ENCODE measurements around the gene ILF2. TPM values are rescaled to one million over a fixed set of nuclear protein-coding genes. Genes with fewer than 3 reads are reported as not detected.

ILF2 gene
- total and polyA plus RNA-seq, 2 of the 13 experiments (the other 11 are each of a cell fraction or from before 2014, with no cell fraction given), result 292 to 366 TPM

- TF ChIP-seq CBFB (CRISPR knock-in tag; IDR thresholded peaks at IDR 0.05) (0 out of 2 replicates have a peak, but pooled peaks have one; percentile 22), FOXC1 (CRISPR knock-in tag; IDR thresholded peaks at IDR 0.05; ENCODE audit: borderline replicate concordance) (peak; percentile 54; the same call in 1 of the 2 replicates), ZNF556 (CRISPR knock-in tag; IDR thresholded peaks at IDR 0.05; ENCODE audit: borderline replicate concordance) (peak; percentile 46; the same call in 1 of the 2 replicates), ZNF124 (CRISPR knock-in tag; IDR thresholded peaks at IDR 0.05) (peak; percentile 92; the same call in 1 of the 2 replicates), ZNF564 (CRISPR knock-in tag; IDR thresholded peaks at IDR 0.05) (0 out of 2 replicates have a peak, but pooled peaks have one; percentile 27), ELF4 (CRISPR knock-in tag; IDR thresholded peaks at IDR 0.05; ENCODE audit: borderline replicate concordance) (no peak), PHF21A (CRISPR knock-in tag; IDR thresholded peaks at IDR 0.05) (peak; percentile 21; the same call in 1 of the 2 replicates), KDM3A (CRISPR knock-in tag; IDR thresholded peaks at IDR 0.05; ENCODE audit: low read depth) (0 out of 2 replicates have a peak, but pooled peaks have one; percentile 68), SMAD9 (CRISPR knock-in tag; IDR thresholded peaks at IDR 0.05) (no peak), ZC3H13 (CRISPR knock-in tag; IDR thresholded peaks at IDR 0.05) (no peak), ZNF704 (CRISPR knock-in tag; IDR thresholded peaks at IDR 0.05; ENCODE audit: borderline replicate concordance) (0 out of 2 replicates have a peak, but pooled peaks have one; percentile 78), ZFP36 (IDR thresholded peaks at IDR 0.05; ENCODE audit: borderline replicate concordance, low read depth, low read length, partially characterized antibody) (no peak), ZSCAN20 (CRISPR knock-in tag; IDR thresholded peaks at IDR 0.05; ENCODE audit: borderline replicate concordance) (peak; percentile 44; the same call in 1 of the 2 replicates), ZNF33A (CRISPR knock-in tag; IDR thresholded peaks at IDR 0.05; ENCODE audit: borderline replicate concordance) (0 out of 2 replicates have a peak, but pooled peaks have one; percentile 25), NKX3-1 (CRISPR knock-in tag; IDR thresholded peaks at IDR 0.05) (peak; percentile 57; the same call in 1 of the 2 replicates), HNF1B (CRISPR knock-in tag; IDR thresholded peaks at IDR 0.05) (peak; percentile 85), SOX6 (IDR thresholded peaks at IDR 0.05) (no peak), SOX6 (CRISPR knock-in tag; IDR thresholded peaks at IDR 0.05) (peak; percentile 52; the same call in 1 of the 2 replicates), ZNF143 (CRISPR knock-in tag; IDR thresholded peaks at IDR 0.05) (peak; percentile 95), CBX1 (IDR thresholded peaks at IDR 0.05; ENCODE audit: low read depth) (no peak), POLR2A (IDR thresholded peaks at IDR 0.05; ENCODE audit: insufficient read depth in 1 of 2, low read depth in 2 of 2, low read length in 2 of 2) (peak; percentile 51 to 78; a peak in 3 of 4 replicates), ZNF101 (CRISPR knock-in tag; IDR thresholded peaks at IDR 0.05; ENCODE audit: borderline replicate concordance, low read depth) (no peak), MYC (CRISPR knock-in tag; IDR thresholded peaks at IDR 0.05; ENCODE audit: borderline replicate concordance) (peak; percentile 62; the same call in 1 of the 2 replicates), SP4 (CRISPR knock-in tag; IDR thresholded peaks at IDR 0.05) (peak; percentile 81), ZBTB20 (CRISPR knock-in tag; IDR thresholded peaks at IDR 0.05; ENCODE audit: borderline replicate concordance, low read depth) (peak; percentile 25; the same call in 1 of the 2 replicates), ZNF136 (CRISPR knock-in tag; IDR thresholded peaks at IDR 0.05; ENCODE audit: low read depth) (0 out of 2 replicates have a peak, but pooled peaks have one; percentile 28), MTA1 (CRISPR knock-in tag; IDR thresholded peaks at IDR 0.05; ENCODE audit: borderline replicate concordance) (peak; percentile 36; the same call in 1 of the 2 replicates)
These were observed 12.2 kb downstream of the ILF2 start, which contains the start of gene SNAPIN (continued) for GRCh38 chr1:153658400-153659174.
